HG03442 (cell line): Measurements from ENCODE around the gene URI1.
"Not testable (repeated sequence)": the region's sequence is repeated elsewhere in the genome, so short reads cannot be mapped to it uniquely, and the experiment has no call there.

Experiments
- ATAC-seq: cut with Tn5 transposase; IDR thresholded peaks from one replicate; pipeline ENCODE4 v1.9.1; 2021; ENCODE audit warnings: mild to moderate bottlenecking, moderate library complexity; ENCODE audit not compliant: unreplicated experiment

Gene URI1, protein sequence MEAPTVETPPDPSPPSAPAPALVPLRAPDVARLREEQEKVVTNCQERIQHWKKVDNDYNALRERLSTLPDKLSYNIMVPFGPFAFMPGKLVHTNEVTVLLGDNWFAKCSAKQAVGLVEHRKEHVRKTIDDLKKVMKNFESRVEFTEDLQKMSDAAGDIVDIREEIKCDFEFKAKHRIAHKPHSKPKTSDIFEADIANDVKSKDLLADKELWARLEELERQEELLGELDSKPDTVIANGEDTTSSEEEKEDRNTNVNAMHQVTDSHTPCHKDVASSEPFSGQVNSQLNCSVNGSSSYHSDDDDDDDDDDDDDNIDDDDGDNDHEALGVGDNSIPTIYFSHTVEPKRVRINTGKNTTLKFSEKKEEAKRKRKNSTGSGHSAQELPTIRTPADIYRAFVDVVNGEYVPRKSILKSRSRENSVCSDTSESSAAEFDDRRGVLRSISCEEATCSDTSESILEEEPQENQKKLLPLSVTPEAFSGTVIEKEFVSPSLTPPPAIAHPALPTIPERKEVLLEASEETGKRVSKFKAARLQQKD

DNA sequence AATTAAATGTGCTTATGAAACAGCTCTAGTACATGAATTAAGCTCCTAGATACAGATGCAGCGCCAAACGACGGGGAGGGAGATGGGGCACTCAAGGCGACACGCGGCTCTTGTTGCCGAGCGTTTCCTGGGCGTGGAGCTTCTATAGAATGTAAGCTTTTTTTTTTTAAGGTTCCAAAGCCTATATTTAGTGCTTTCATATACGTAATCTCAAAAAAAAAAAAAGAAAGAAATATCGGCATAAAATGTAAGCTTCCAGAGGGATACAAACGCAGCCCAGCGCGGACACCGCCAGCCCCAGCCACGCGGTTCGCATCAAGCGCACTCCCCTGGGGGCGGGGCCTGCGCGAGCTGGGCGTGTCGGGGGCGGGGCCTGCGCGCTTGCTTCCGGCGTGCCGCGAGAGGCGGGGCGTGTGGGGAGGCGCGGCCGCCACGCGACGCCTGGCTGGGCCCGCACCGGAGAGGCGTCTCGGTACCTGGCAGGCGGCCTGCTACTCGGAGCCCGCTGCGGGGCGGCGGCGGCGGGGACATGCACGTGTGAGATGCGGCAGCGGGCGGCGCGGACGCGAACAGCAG is at the start of gene URI1:
Gene URI1 (plus strand): TSS at position 412 of the 576 bp plus-strand sequence. CDS start 309 bp downstream, outside the sequence.
- peak; percentile 83 for ATAC-seq

DNA sequence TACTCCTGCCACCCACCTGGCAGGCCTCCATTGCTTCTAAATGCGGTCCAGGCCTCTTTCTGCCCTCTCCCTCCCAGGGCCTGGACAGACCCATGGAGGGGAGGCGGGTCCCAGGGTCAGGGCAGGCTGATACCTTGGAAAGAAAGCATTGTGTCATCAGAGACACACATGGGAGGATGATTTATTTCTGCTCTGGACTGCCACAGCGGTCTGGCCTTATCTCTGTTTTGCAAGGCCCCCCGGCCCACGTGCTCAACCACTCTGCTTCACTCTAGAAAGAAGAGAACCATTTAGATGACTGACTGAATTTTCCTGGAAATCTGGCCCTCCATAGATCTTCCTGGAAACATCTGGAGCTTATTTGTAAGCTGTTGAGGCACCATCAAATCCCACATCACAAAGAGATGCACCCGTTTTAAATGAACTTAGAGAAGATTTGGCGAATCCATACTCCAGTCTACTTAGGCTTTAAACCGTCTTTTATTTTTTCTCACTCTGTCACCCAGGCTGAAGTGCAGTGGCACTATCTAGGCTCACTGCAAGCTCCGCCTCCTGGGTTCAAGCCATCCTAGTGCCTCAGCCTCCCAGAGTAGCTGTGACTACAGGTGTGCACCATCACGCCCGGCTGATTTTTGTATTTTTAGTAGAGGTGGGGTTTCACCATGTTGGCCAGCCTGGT is 48.3 kb upstream of the URI1 start:
- no peak for ATAC-seq

DNA sequence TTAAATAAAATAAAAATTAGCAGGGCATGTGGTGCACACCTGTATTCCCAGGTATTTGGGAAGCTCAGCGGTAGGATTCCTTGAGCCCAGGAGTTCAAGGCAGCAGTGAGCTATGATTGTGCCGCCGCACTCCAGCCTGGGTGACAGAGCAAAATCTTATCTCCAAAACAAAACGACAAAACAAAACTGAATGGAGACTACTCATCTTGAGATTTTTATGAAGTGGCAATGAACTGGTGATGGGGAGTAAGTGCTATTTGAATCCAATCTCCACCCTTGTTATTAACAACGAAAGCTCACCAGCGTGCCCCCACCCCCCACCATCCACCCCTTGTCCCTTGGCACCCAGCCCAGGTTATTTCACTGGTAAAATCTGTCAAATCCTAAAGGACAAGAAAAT is 45.2 kb upstream of the URI1 start:
- no peak for ATAC-seq

DNA sequence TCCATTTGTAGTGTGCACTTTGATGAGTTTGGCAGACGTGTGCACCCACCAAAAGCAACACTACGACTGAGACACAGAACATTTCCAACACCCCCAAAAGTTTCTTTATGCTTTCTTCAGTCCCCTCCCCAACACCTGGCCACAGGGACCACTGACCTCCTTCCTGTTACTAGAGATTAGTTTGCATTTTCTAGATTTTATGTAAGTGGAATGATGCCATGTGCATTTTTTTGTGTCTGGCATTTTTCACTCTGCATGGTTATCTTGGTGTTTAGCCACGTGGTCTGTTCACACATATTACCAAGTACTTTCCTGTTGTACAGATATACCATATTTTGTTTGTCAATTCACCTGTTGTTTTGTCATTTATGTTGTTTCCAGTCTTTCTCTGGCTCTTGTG is 44.6 kb upstream of the URI1 start:
- ATAC-seq: no peak

DNA sequence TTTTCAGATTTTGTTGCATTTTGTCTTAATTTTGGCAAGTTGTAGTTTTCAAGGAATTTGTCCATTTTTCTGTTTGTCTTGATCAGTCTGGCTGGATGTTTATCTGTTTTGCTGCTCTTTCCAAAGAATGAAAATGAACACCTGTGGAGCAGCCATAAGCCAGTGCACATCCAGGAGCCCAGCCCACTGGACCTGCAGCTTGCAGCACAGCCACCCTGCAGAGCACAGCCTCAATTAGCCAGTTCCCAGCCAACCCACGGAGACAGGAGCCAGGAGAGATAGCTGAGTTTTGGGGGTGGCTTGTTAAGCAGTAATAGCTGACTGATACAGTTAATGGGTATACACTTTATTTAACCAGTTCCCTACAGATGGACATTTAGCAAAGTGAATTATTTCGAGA is 38.0 kb upstream of the URI1 start:
- ATAC-seq: no peak

DNA sequence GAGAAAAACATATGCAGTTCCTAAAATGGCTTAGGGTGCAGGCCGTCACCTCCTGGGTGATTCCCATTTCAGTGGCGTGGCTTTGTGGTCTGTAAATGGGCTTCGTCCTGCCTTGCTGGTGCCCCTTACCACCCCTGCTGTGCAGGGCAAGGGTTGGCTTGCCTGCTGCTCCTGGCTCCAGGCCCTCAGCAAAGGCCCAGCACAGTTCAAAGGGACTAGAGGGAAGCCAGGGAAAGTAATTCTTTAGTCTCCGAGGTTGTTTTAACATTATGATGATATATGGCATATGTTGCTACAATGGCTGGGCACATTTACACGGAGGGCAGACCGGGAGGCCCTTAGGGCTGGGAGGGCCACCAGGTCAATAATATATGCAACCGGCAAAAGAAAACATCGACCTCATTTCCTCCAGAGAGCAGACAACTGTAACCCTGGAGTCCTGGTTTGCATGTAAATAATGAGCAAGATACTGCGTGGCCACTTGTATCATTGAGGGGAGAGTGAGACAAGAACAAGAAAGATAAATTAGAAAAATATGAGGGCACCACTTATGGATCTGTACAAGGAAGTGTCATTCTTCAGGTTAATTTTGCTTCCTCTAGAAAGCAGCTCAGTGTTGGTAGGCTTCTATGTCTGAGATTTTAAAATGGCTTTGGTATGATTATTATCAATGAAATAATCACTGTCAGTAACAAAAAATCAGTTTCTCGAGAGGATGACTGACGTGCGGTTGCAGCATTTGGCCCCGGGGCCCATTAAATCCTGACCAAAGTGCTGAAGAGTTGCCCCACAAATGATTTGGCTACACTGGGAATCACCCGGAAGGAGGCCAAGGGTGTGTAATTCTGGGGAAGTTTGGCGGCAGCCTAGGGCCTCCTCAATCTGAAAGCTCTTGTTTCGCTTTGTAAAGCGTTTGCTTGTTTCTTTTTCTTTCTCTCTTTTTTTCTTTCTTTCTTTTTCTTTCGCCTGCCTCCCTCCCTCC is 32.8 kb upstream of the URI1 start:
- ATAC-seq: no peak

DNA sequence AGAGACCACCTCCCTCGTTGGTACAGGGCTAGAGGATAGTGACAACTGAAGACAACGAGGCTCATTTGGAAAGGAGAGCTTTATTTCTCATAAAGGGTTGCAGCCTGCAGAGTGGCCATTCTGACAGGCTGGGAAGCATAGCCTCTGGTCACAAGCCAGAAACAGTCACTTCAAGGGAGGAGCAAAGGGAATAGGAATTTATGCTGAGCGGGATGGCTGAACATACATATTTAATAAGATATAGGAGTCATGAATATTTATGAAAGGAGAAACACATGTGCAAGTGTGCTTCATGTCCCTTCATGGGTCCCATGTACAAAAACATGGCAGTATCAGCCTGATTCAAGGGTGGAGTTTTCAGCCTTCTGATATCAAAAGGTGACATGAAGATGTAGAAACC is 27.1 kb upstream of the URI1 start:
- no peak for ATAC-seq

DNA sequence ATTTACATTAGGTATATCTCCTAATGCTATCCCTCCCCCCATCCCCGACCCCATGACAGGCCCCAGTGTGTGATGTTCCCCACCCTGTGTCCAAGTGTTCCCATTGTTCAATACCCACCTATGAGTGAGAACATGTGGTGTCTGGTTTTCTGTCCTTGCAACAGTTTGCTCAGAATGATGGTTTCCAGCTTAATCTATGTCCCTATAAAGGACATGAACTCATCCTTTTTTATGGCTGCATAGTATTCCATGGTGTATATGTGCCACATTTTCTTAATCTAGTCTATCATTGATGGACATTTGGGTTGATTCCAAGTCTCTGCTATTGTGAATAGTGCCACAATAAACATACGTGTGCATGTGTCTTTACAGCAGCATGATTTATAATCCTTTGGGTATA is 26.2 kb upstream of the URI1 start:
- ATAC-seq: not testable (repeated sequence)

DNA sequence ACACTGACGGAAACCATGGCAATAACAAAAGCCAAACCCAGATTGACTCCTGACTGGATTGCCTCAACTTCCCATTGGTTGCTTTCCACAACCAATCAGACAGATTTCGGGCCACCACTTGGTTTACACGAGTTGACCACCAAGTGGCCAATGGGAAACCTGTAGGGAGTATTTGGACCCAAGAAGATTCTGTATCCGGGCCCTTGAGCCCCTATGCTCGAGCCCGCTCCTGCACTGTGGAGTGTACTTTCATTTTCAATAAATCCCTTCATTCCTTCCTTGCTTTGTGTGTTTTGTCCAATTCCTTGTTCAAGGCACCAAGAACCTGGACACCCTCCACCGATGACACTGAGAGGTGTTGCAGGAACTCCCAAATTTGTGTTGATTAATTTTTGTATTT is 24.1 kb upstream of the URI1 start:
- ATAC-seq: no peak

DNA sequence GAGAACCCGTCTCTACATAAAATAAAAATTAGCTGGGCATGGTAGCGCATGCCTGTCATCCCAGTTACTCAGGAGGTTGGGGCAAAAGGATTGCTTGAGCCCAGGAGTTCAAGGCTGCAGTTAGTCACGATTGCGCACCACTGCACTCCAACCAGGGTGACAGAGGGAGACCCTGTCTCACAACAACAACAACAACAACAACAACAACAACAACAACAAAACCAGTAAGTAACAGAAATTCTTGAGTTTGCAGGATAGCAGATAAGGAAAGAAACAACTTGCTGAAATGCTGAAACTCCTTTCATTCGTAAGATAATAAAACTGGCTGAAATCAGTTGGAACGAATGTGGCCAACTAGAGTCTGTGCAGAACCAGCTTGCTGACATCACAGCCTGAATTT is 23.1 kb upstream of the URI1 start:
- no peak for ATAC-seq

DNA sequence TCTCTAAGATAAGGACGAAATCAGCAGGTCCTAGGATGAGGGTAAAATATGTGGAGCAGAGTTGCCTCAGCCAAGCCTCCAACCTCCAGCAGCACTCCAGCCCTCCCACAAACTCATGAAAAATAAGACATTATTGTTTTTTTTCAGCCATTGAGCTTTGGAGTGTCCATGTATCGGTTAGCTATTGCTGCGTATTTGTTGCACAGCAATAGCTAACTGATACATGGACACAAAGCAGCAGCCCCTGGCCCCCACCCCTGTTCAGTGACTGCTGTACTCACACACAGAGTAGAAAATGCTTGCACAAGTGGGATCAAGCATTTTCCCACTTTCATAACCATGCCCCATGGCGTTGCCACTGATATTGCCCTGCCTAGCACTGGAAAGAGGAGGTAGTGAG is 19.1 kb upstream of the URI1 start:
- no peak for ATAC-seq

DNA sequence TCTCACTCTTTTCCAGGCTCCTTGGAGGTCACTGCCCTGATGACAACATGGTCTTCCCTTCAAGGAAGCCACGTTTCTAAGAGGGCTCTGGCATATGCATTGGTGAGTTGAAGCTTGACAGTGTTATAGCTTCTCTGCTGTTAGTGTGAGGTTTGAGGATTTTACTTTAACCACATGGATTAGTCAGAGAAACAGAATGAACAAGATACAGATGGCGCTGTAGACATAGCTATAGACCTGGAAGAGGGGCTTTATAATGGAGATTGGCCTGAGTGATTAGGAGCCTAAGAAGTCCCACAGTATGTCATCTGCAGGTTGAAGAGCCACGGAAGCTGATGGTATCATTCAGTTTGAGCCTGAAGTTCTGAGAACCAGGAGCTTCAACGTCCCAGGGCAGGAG is 18.4 kb upstream of the URI1 start:
- ATAC-seq: no peak

DNA sequence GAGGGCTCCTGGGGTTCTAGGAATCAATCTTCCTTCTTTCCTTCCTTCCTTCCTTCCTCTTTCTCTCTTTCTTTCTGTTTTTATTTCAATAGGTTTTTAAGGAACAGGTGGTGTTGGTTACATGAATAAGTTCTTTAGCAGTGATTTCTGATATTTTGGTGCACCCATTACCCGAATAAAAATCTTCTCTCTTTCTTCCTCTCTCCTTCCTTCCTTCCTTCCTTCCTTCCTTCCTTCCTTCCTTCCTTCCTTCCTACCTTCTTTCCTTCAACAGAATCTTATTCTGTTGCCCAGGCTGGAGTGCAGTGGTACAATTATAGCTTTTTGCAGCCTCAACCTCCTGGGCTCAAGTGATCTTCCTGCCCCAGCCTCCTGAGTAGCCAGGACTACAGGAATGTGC is 16.0 kb upstream of the URI1 start:
- no peak for ATAC-seq

DNA sequence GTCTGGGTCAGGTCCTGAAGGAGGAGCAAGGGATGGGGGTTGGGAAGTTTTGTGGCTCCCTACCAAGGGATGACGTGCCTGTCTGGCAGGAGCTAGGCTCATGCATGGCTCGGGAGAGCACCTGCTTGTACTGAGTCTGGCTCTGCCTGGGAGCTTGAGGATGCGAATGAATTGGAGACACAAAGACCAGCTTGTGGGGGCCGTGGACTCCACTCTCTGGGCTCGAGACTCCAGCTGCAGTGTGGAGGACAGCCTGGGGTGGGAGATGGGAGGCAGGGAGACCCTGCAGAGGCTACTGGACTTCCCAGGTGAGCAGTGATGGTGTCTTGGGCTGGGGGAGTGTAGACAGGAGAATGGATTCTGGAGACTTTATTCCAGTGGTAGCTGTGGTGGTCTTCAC is 15.2 kb upstream of the URI1 start:
- ATAC-seq: no peak

DNA sequence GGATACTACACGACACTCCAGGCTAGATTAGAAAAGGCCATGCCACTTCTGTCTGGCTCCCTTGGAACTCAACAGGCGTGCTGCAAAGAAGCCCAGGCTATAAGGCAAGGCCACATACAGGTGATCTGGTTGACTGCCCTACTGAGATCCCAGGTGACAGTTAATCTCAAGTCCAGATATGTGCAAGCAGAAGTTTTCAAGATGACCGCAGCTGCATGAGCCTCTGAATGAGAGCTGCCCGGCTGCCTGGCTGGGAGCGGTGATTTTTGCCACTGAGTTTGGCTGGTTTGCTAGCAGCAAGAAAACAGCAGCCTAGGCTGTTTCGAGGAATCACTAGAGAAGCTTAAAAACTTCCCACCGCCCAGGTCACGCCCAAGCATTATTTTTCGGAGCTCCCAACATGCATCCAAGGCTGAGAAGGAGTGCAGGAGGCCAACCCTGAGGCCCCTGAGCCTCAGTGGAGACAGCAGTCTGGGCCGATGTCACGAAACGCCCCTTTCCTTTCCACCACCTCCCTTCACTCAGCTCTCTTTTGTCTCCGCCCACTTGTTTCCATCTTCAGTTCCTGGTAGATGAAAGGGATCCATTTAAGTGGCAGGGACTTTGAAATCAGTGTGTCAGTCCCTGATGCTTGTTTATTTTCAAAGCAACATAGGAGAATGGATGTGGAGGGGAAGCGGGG is 14.0 kb upstream of the URI1 start:
- peak; percentile 57 for ATAC-seq

DNA sequence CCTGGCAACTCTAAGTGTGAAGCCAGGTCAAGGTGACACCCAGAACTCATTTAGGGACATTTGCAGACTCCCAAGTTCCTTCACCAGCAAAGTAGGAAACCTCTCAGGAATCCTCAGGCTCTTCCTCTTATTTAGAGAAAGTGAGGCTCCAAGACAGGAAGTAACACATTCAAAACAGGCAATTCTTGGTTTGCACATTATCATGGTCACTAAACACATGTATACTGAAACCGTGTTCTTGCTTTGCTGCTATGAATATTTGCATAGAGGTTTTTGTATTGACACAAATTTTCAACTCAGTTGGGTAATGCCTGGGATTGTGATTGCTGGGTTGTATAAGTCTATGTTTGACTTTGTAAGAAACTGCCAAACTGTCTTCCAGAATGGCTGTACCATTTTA is 13.2 kb upstream of the URI1 start:
- peak; percentile 79 for ATAC-seq

DNA sequence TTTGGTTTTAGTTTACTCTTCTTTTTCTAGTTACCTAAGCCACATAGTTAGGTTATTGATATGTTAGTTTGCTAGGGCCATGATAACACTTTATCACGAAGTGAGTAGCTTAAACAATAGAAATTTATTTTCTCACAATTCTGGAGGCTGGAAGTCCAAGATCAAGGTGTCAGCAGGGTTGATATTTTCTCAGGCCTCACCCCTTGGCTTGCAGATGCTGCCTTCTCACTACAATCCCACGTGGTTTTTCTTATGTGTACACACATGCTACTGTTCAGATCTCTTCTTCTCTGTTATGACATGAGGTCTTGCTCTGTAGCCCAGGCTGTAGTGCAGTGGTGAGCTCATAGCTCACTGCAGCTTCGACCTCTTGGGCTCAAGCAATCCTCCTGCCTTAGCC is 7.8 kb upstream of the URI1 start:
- ATAC-seq: no peak

DNA sequence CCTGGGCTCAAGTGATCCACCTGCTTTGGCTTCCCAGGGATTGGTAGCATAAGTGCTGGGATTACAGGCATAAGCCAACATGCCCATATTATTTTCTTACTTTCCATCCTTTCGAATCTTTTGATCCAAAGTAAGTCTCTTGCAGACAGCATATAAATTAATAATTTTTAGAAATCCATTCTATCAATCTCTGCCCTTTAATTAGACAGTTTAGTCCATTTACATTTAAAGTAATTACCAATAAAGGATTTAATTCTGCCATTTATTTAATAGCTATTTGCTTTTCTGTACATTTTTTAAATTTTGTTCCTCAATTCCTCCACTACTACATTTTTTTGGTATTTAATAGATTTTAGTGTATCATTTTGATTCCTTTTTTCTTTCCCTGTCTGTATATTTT is 7.3 kb upstream of the URI1 start:
- ATAC-seq: no peak

DNA sequence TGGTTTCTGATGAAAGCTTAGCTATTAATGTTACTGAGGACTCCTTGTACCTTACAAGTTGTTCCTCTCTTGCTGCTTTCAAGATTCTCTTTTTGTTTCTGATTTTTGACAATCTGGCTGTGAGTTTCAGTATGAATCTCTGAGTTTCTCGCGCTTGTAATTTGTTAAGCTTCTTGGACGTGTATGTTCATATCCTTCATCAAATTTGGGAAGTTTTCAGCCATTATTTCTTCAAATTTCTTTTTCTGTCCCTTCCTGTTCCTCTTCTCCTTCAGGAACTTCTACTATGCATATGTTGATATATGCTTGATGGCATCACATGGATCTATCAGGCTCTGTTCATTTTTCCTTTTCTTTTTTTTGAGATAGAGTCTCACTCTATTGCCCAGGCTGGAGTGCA is 5.6 kb upstream of the URI1 start:
- no peak for ATAC-seq

DNA sequence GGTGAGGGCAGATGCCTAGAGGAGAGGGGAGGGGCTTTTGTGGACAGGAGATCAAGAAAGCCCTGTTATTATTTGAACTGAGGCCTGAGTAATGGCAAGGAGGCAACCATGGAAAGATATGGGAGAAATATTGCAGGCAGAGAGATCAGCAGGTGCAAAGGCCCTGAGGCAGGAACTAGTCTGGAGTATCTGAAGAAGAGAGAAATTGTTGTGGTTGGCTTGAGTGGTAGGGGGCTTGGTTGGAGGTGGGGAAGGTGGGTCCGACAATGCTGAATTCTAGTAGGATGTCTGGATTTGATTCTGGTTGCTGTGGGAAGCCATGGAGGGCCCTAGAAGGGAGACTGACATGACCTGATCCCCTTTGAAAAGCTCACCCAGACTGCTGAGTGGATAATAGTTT is 2.4 kb upstream of the URI1 start:
- ATAC-seq: no peak
